Measurements from ENCODE around the gene AKAP7. TPM values are rescaled to one million over a fixed set of nuclear protein-coding genes. Genes with fewer than 3 reads are reported as not detected.
A peak's percentile ranks its signal among the peaks of the same experiment; 100 is the strongest.

AKAP7 gene
- polyA plus RNA-seq, 1 donor (not counting 4 experiments of a cell fraction or from before 2014, with no cell fraction given) = 1.7 TPM

- no peaks in the 10 kb centered on the region for H4K20me1 ChIP-seq (ENCODE audit: control insufficient read depth, extremely low read depth, insufficient read depth, low read length)
- H2AFZ ChIP-seq (ENCODE audit: control insufficient read depth, low read length) = no peak overlapping the region
- no peak overlapping the region for H3K9ac ChIP-seq (ENCODE audit: control insufficient read depth, extremely low read depth, insufficient read depth, low read length)
Measured at GRCh38 chr6:131132360-131132759, 2.9 kb upstream of the AKAP7 start.

GRCh38 chr6:131134220-131134979 lies 867 bp upstream of the AKAP7 start:
- DNase-seq (ENCODE audit: low read depth, low spot score) (no peak), FAIRE-seq (peak; percentile 13)
- Histone ChIP-seq H4K20me1 (ENCODE audit: control insufficient read depth, extremely low read depth, insufficient read depth, low read length) (no peaks in the 10 kb centered on the region), H3K27me3 (ENCODE audit: control insufficient read depth, extremely low read depth, insufficient read depth, low read length) (no peaks in the 10 kb centered on the region), H3K9ac (ENCODE audit: control insufficient read depth, extremely low read depth, insufficient read depth, low read length) (peak overlapping the region; percentile 79), H3K27ac (ENCODE audit: control insufficient read depth, insufficient read depth, low read length) (no peak overlapping the region), H3K4me2 (ENCODE audit: control insufficient read depth, extremely low read depth, insufficient read depth, low read depth, low read length) (peak overlapping the region; percentile 77), H3K9me3 (ENCODE audit: control insufficient read depth, low read depth, low read length) (no peaks in the 10 kb centered on the region), H3K4me3 (ENCODE audit: control insufficient read depth in 2 of 3, extremely low read depth in 1 of 3, insufficient read depth in 2 of 3, low read depth in 1 of 3, low read length in 3 of 3) (peak overlapping the region in 1 of 3 experiments; percentile 71), H2AFZ (ENCODE audit: control insufficient read depth, low read length) (no peak overlapping the region), H3K9me1 (ENCODE audit: control insufficient read depth, extremely low read depth, insufficient read depth, low read length) (no peaks in the 10 kb centered on the region), H3K4me1 (ENCODE audit: control insufficient read depth, extremely low read depth, insufficient read depth, low read length) (peaks cover 4% of the 10 kb centered on the region), H3K79me2 (ENCODE audit: control insufficient read depth, insufficient read depth, low read length) (no peaks in the 10 kb centered on the region), H3K36me3 (ENCODE audit: control insufficient read depth in 2 of 2, extremely low read depth in 1 of 2, insufficient read depth in 2 of 2, low read length in 2 of 2) (no peaks in the 10 kb centered on the region)
- no peak for TF ChIP-seq EZH2 (IDR thresholded peaks at IDR 0.05; ENCODE audit: low read length)
- no peak for TF ChIP-seq CTCF (optimal IDR thresholded peaks at IDR 0.05 in 1 of 3, IDR thresholded peaks at IDR 0.05 in 1 of 3, conservative IDR thresholded peaks at IDR 0.05 in 1 of 3; ENCODE audit: extremely low read depth in 1 of 3, insufficient read depth in 2 of 3, low read length in 3 of 3)
- dilution Hi-C loops (cut with MboI; ENCODE audit: extremely low pct_ligation_motif_present, low sequenced_read_pairs) = no loop called here

More at GRCh38 chr6:131132360-131132759, 2.9 kb upstream of the AKAP7 start:
- no peaks in the 10 kb centered on the region for H3K79me2 ChIP-seq (ENCODE audit: control insufficient read depth, insufficient read depth, low read length)
- H3K4me3 ChIP-seq (ENCODE audit: control insufficient read depth in 2 of 3, extremely low read depth in 1 of 3, insufficient read depth in 2 of 3, low read depth in 1 of 3, low read length in 3 of 3) = no peak overlapping the region
- no peak for DNase-seq (ENCODE audit: low read depth, low spot score)
- dilution Hi-C loops (cut with MboI; ENCODE audit: extremely low pct_ligation_motif_present, low sequenced_read_pairs) = no loop called here
- H3K4me2 ChIP-seq (ENCODE audit: control insufficient read depth, extremely low read depth, insufficient read depth, low read depth, low read length) = no peak overlapping the region
- no peaks in the 10 kb centered on the region for H3K9me3 ChIP-seq (ENCODE audit: control insufficient read depth, low read depth, low read length)
- H3K36me3 ChIP-seq (ENCODE audit: control insufficient read depth in 2 of 2, extremely low read depth in 1 of 2, insufficient read depth in 2 of 2, low read length in 2 of 2) = no peaks in the 10 kb centered on the region
- H3K27ac ChIP-seq (ENCODE audit: control insufficient read depth, insufficient read depth, low read length) = no peak overlapping the region
- TF ChIP-seq CTCF (optimal IDR thresholded peaks at IDR 0.05 in 1 of 3, IDR thresholded peaks at IDR 0.05 in 1 of 3, conservative IDR thresholded peaks at IDR 0.05 in 1 of 3; ENCODE audit: extremely low read depth in 1 of 3, insufficient read depth in 2 of 3, low read length in 3 of 3) = no peak
- TF ChIP-seq EZH2 (IDR thresholded peaks at IDR 0.05; ENCODE audit: low read length) = no peak
- H3K27me3 ChIP-seq (ENCODE audit: control insufficient read depth, extremely low read depth, insufficient read depth, low read length) = no peaks in the 10 kb centered on the region
- H3K4me1 ChIP-seq (ENCODE audit: control insufficient read depth, extremely low read depth, insufficient read depth, low read length) = peaks cover 4% of the 10 kb centered on the region
- no peaks in the 10 kb centered on the region for H3K9me1 ChIP-seq (ENCODE audit: control insufficient read depth, extremely low read depth, insufficient read depth, low read length)
- no peak for FAIRE-seq
